ENCODE measurements around the gene CPN1. TPM values are rescaled to one million over a fixed set of nuclear protein-coding genes. Genes with fewer than 3 reads are reported as not detected.

The CPN1 gene
- polyA plus RNA-seq, 1 donor (not counting 4 experiments of a cell fraction or from before 2014, with no cell fraction given): not detected

GRCh38 chr10:100065084-100065660, 16.5 kb downstream of the CPN1 start:
- no peaks in the 10 kb centered on the region for H3K27me3 ChIP-seq (ENCODE audit: control insufficient read depth, extremely low read depth, insufficient read depth, low read length)
- no peak overlapping the region for H3K9ac ChIP-seq (ENCODE audit: control insufficient read depth, extremely low read depth, insufficient read depth, low read length)
- H3K4me1 ChIP-seq (ENCODE audit: control insufficient read depth, extremely low read depth, insufficient read depth, low read length): no peaks in the 10 kb centered on the region
- no peak for DNase-seq (ENCODE audit: low read depth, low spot score)
- H3K36me3 ChIP-seq (ENCODE audit: control insufficient read depth in 2 of 2, extremely low read depth in 1 of 2, insufficient read depth in 2 of 2, low read length in 2 of 2): no peaks in the 10 kb centered on the region
- dilution Hi-C loops (cut with MboI; ENCODE audit: extremely low pct_ligation_motif_present, low sequenced_read_pairs): no loop called here
- no peak for TF ChIP-seq EZH2 (IDR thresholded peaks at IDR 0.05; ENCODE audit: low read length)
- no peak for TF ChIP-seq CTCF (optimal IDR thresholded peaks at IDR 0.05 in 1 of 3, IDR thresholded peaks at IDR 0.05 in 1 of 3, conservative IDR thresholded peaks at IDR 0.05 in 1 of 3; ENCODE audit: extremely low read depth in 1 of 3, insufficient read depth in 2 of 3, low read length in 3 of 3)
- H3K4me2 ChIP-seq (ENCODE audit: control insufficient read depth, extremely low read depth, insufficient read depth, low read depth, low read length): no peak overlapping the region
- H2AFZ ChIP-seq (ENCODE audit: control insufficient read depth, low read length): no peak overlapping the region
- H3K9me3 ChIP-seq (ENCODE audit: control insufficient read depth, low read depth, low read length): no peaks in the 10 kb centered on the region
- no peaks in the 10 kb centered on the region for H3K9me1 ChIP-seq (ENCODE audit: control insufficient read depth, extremely low read depth, insufficient read depth, low read length)
- H4K20me1 ChIP-seq (ENCODE audit: control insufficient read depth, extremely low read depth, insufficient read depth, low read length): no peaks in the 10 kb centered on the region
- no peak for FAIRE-seq
- no peak overlapping the region for H3K27ac ChIP-seq (ENCODE audit: control insufficient read depth, insufficient read depth, low read length)
- no peak overlapping the region for H3K4me3 ChIP-seq (ENCODE audit: control insufficient read depth in 2 of 3, extremely low read depth in 1 of 3, insufficient read depth in 2 of 3, low read depth in 1 of 3, low read length in 3 of 3)
- no peaks in the 10 kb centered on the region for H3K79me2 ChIP-seq (ENCODE audit: control insufficient read depth, insufficient read depth, low read length)

GRCh38 chr10:100061401-100061800, 20.3 kb downstream of the CPN1 start:
- Histone ChIP-seq H3K9me3 (ENCODE audit: control insufficient read depth, low read depth, low read length) (no peaks in the 10 kb centered on the region), H2AFZ (ENCODE audit: control insufficient read depth, low read length) (no peak overlapping the region), H3K27ac (ENCODE audit: control insufficient read depth, insufficient read depth, low read length) (no peak overlapping the region), H3K9ac (ENCODE audit: control insufficient read depth, extremely low read depth, insufficient read depth, low read length) (no peak overlapping the region), H3K4me1 (ENCODE audit: control insufficient read depth, extremely low read depth, insufficient read depth, low read length) (no peaks in the 10 kb centered on the region), H3K4me2 (ENCODE audit: control insufficient read depth, extremely low read depth, insufficient read depth, low read depth, low read length) (no peak overlapping the region), H3K27me3 (ENCODE audit: control insufficient read depth, extremely low read depth, insufficient read depth, low read length) (no peaks in the 10 kb centered on the region), H4K20me1 (ENCODE audit: control insufficient read depth, extremely low read depth, insufficient read depth, low read length) (no peaks in the 10 kb centered on the region), H3K9me1 (ENCODE audit: control insufficient read depth, extremely low read depth, insufficient read depth, low read length) (no peaks in the 10 kb centered on the region), H3K79me2 (ENCODE audit: control insufficient read depth, insufficient read depth, low read length) (no peaks in the 10 kb centered on the region), H3K36me3 (ENCODE audit: control insufficient read depth in 2 of 2, extremely low read depth in 1 of 2, insufficient read depth in 2 of 2, low read length in 2 of 2) (no peaks in the 10 kb centered on the region), H3K4me3 (ENCODE audit: control insufficient read depth in 2 of 3, extremely low read depth in 1 of 3, insufficient read depth in 2 of 3, low read depth in 1 of 3, low read length in 3 of 3) (no peak overlapping the region)
- TF ChIP-seq EZH2 (IDR thresholded peaks at IDR 0.05; ENCODE audit: low read length) (no peak), CTCF (optimal IDR thresholded peaks at IDR 0.05 in 1 of 3, IDR thresholded peaks at IDR 0.05 in 1 of 3, conservative IDR thresholded peaks at IDR 0.05 in 1 of 3; ENCODE audit: extremely low read depth in 1 of 3, insufficient read depth in 2 of 3, low read length in 3 of 3) (no peak)
- no peak for FAIRE-seq
- dilution Hi-C loops (cut with MboI; ENCODE audit: extremely low pct_ligation_motif_present, low sequenced_read_pairs): no loop called here
- DNase-seq (ENCODE audit: low read depth, low spot score): no peak

Measured in keratinocyte (primary cell).